GM21737 (cell line): ENCODE results near the gene MGAT5.
"Not testable (repeated sequence)": the region's sequence is repeated elsewhere in the genome, so short reads cannot be mapped to it uniquely, and the experiment has no call there.

Experiments
- ATAC-seq: cut with Tn5 transposase; IDR thresholded peaks from one replicate; pipeline ENCODE4 v1.9.1; 2021; ENCODE audit warnings: mild to moderate bottlenecking, moderate library complexity; ENCODE audit not compliant: unreplicated experiment

MGAT5 gene

DNA sequence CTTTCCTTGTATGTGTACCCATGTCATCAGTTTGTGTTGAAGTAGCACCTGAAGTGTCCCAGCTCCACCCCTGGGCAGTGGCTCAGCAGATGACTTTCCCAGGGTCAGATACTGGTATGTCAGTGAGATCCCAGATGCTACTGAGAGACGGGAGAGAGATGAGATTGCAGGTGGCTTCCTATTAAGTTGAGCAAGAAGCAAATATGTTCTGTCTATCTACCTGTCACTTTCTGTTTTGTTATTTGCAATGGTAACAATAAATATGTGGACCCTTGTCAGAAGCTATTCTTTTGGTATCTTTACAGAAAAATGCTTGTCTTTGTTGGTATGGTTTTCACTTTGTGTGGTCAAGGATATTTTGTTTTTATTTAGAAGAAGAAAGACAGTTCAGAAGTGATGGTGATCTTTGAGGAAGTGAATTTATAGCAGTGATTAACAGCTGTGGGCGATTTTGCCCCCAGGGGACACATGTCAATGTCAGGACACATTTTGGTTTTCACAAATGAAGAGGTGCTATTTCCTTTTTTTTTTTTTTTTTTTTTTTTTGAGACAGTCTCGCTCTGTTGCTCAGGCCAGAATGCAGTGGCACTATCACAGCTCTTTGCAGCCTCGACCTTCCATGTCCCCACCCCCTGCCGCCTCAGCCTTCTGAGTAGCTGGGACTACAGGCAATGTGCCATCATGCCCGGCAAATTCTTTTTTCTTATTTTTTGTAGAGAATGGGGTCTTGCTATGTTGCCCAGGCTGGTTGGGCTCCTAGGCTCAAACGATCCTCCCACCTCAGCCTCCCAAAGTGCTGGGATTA is 21.4 kb downstream of the MGAT5 start:
- peak; percentile 72 for ATAC-seq

DNA sequence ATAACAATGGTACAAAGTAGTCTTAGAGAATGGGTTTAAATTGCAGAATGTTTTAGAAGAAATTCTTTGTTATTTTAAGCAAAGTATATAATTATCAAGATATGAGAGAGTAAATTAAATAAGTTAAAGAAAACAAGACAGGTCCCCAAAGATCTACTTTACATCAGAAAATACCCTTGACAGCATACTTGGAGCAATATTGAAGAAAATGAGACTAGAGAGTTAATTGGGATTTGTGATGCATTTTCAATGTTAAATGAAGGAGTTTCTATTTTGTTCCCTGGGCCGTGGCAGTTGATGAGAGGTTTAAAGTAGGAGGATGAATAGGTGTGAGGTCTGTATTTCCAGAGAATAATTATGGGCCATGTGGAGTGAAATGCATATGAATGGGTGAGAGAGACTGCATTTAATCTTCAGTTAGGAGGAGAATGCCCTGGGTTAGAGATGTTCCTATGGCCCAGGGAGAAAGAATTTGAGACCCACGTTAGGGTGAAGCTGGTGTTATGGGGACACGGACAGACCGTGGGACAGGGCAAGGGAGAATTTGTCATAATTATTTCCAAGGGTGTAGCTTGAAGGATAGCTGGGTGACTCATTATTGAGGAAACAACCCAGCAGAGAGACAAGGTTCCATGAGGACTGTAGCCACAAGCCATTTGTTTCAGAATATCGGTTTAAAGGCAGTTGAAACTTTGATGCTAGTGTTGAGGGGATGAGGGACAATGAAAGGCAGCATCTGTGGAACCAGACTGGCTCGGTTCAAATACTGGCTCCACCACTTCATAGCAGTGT is 22.7 kb downstream of the MGAT5 start:
- no peak for ATAC-seq

DNA sequence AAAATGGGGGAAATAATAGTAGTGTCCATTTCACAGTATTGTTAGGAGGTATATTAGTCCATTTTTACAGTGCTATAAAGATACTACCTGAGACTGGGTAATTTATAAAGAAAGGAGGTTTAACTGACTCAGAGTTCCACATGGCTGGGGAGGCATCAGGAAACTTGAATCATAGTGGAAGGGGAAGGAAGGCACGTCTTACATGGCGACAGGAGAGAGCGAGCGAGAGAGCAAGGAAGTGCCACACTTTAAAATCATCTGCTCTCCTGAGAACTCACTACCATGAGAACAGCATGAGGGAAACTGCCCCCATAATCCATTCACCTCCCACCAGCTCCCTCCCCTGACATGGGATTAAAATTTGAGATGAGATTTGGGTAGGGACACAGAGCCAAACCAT is 23.4 kb downstream of the MGAT5 start:
- no peak for ATAC-seq

DNA sequence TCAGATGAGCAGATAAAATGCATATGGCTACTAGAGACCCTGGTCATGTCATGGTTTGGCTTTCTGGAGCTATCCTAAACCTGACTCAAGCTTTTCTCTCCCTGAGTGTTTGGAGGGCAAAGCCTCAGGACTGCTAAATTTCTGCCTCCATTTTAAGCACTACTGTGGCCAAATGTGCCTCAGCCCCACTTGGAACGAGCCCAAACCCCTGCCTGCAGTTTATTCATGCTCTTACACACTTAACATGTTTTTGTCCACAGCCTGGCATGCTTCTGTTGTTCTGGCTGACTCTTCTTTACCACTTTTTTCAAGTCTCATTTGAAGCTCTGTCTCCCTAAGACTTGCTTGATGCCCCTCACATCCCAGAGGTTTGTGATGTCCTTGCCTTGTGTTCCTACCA is 24.7 kb downstream of the MGAT5 start:
- no peak for ATAC-seq

DNA sequence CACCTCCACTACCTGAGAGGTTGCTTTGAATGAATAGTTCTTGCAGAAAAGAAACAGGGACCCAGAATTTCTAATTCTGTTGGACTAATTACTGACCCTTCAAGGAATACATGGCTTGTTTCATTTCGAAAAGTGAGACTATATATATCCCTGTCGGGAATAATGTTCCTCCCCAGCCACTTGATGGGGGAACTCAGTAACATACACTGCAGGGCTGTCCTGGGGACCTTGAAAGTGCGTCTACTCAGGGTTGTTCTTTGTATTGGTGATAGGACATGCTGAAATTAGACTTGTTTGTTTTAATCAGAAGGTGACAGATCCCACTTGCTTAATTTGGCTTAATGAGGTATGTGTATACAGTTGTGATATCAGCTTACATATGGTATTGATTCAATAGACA is 25.5 kb downstream of the MGAT5 start:
- no peak for ATAC-seq

DNA sequence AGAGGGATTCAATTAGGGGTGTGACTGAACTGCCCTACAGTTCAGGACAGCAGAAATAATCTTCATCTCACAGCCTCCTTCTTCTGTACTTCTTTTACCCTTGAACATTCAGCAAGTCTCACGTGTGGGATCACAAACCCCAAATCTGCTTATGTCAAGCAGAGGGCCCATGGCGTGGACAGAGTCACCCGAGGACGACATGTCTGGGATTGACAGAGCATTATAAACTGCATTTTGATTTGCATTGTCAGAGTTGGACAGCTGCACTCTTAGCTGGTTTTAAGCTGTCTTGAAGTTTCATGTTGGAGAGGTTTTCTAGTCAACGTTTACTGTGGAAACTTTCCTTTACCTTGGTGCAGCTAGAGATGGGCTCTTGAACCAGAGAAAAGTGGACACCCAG is 26.4 kb downstream of the MGAT5 start:
- ATAC-seq, result no peak

DNA sequence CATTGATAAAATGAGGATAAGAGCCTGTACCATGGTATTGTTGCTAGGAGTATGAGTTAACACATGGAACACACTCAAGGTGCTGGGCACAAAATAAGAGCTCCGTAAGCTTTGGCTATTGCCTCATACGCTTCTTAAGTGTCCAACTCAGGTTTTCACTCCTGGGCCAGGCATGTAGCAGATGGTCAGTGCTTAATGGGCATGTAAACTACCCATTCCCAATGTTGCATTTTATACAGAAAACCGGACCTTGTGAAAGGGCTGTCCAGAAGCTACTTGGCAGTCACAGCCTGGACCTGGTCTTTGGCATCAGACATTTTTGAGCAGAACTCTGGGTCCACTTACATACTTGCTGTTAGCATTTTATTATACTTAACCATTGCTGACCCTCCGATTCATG is 26.9 kb downstream of the MGAT5 start:
- ATAC-seq, result no peak

DNA sequence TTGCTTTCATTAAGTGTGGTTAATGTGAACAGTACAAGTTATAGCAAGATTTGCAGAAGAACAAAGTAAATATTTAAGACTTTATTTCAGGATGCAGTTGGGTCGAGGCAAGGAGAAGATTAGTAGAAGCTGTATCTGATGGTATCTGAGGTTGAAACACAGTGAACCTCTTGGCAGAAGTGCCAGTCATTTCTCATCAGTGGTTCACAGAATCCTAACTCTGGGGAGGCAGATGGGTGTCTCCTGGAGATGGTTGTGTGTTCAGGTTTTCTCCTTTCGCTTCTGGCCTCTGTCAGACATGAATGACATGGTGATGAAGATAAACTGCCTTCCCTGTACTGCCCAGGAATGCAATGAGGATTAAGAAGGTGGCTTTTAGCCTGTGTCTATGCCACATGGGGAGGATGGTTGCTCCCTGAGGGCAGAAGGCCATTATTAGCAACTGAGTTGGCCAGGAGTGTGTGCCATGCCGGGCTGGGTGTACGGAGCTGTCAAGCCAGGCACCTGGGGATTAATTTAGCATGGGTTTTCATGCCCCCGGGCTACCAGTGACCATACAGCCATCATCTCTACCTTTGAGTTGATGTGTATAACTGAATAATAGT is 28.0 kb downstream of the MGAT5 start:
- no peak for ATAC-seq

DNA sequence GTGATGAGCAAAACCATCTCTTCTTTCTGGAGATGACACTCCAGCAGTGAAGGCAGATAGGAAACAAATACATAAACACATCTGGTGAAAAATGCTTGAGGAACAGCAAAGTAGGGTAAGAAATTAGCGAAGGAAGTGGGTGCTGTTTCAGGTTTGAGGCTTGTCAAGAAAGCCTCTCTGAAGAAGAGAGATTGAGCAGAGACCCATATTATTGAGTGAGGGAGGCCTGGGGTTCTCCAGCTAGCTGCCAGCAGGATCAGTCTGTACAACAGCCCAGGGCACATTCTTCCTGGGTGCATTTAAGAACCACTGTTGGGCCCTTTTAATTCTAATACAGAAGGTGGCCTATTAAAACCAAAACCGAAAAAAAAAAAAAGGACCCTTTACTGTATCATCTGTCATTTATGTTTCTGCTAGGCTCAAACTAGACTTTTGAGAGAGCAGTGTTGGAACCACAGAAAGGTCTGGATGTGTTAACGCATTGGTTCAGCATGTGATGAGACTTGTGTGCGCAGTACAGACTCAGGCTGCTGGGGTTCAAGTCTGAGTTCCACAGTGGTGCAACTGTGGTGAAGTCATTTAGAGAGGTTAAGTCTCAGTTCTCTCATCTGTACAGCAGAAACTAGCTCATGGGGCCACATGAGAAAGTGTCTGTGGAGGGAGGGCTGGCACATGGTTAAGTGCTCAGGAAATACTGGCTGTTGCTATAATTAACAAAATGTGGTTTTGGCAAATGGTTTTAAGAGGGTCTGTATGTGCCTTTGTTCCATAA is 28.9 kb downstream of the MGAT5 start:
- peak; percentile 81 for ATAC-seq

DNA sequence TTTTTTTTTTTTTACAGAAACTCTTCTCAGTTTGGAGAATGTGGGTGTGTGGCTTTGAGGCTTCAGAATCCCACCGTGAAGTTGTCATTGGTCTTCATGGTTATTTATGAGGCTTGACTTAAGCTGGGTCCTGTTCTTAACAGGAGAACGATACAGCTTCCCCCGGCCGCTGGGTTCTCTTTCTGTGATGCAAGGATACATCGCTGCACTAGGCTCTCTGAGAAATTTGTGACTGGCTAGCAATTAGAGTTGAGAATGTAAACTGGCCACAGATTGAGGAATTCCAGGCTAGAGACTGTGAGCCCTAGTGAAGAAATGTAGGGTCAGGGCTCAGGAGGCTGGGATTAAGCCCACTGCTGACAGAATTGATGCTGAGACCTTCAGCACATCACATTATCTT is 29.8 kb downstream of the MGAT5 start:
- ATAC-seq, result no peak

DNA sequence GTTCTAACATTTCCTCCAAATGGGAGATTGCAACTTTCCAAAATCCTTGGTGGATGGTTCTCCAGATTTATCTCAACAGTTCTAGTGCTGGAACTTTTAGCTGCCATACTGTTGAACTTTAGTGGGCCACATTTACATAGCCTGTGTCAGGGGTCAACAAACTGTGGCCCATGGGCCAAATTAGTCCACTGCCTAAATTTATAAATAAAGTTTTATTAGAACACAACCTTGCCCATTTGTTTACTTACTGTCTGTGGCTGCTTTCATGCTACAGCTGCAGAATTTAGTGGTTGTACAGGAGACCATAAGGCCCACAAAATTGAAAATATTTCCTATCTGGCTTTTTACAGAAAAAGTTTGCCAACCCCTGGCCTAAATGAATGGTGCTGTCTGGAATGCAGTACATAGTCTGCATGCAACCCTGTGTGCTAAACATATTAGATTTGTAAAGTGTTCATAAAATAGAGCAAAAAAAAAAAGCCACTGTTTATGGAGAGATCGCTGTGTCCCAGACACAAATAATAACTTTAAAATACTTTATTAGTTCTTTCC is 30.3 kb downstream of the MGAT5 start:
- no peak for ATAC-seq

DNA sequence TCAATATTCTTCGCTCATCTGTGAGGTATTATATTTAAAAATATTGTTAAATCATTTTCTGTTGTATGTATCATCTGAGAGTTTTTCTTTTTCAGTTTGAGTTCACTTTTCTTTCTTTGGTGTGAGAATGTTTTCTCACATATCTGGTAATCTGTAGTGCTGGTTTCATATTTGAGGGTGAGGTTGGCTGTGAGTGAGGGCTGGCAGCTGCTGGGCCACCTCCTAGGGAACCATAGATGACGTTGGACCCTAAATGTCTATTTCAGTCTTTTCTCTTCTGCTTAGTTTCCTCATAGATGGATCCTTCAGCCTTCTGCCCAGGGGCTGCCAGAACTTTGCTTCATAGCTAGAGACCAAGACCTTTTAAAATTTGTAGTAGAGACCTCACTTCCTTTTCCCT is 33.5 kb downstream of the MGAT5 start:
- ATAC-seq, result peak; percentile 42

DNA sequence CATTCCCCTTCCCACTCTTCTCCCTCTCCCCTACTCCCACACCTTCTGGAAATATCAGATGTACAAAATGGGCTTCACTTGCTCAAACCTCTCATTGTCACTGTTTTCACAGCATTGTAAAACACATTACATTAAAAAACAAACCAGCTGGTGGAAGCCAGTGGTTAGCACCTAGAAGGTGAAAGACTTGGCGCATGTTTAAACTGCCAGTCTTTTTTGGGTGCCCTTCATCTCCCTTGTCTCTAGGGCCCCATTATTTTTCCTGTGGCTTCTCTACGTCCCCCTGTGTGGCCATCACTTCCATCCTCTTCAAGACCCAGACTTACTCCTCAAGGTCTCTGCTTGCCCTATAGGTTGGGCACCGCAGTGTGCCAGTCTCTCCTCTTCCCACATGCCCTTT is 34.9 kb downstream of the MGAT5 start:
- ATAC-seq, result no peak

DNA sequence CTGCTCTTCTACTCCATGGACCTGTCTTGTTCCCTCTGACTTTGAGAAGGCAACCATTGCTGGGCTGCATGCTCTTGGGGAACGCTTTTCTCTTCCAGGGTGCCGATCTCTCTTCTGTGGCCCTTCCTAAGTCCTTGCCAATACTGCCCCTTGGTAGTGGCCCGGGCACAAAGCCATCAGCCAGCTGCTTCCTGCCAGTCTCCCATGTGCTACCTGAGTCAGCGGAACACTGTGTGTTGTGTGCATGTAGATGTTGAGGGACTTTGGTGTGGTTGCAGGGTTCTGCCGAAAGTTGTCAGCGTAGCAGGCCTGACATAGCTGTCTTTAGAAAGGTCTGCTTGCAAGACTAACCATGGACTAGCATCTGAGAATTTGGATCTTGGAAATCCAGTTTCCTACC is 35.4 kb downstream of the MGAT5 start:
- ATAC-seq, result no peak

DNA sequence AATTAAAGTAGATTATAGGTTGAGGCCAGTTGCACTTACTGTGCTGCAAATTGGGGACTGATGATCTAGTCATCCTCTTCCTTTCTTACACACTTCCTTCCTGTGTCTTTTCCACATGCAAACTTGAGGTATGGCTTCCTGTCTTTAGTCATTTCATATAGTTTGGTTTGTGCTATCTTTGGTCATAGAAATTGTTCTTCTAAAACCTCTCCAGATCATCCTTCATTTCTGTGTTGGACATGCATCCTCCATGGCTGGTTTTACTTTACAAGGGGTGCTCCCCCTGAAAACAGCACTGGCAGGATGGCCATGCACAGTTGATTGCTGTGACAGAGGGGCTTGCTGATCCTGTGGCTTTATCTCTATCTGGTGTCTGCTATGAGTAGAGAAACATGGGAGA is 36.5 kb downstream of the MGAT5 start:
- ATAC-seq, result no peak

DNA sequence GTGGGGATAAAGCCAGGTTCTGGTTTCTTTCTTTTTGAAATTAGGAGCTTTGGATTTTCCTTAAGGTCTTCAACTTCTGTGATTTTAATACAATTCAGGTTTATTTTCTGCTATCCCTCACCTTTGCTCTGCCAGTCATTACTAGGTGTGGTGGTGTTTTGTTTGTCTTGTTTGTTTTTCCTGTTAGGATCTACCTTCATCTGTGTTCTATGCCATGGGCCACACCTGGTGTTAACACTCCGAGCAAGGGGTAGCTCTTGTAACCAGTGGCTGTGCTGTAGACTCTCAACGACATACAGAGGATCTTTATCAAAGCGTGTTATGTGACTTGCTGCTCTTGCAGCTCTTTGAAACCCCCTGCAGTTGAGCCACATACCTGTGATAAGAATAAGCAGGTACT is 38.6 kb downstream of the MGAT5 start:
- ATAC-seq, result no peak

DNA sequence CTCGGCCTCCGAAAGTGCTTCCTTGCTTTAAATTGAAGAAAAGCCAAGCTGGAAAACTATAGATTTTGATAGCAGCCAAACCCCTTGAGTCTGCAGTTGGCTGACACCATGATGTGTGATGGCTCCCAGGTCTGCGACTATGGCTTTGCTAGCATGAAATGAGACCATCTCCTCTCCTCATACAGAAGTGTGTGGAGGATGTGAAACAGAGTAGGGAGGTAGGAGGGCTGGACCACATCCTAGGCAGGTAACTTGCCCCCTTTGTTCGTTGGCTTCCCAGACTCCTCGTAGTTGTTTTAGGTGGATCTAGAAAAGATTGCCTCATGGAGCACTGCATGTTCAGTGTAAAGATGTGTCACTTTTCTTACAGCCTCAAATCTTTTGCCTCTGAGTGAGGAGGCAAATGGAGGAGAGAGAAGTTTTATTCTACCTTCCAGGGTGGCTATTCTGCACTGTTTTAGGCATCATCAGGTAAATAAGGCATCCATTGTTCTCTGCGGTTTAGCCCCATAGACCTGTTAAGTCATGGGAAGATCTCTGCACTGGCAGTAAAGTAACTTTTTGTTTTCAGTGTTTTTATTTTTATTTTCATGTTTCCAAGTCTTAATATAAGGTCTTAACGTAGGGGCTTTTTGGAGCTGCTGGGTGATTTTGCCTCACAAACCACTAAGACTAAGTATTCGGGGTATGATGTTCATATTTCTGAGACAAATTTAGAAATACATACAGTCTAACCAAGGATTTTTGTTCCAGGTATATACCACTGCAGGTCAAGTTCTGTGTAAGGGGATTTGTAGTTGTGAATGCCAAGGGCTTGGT is 40.1 kb downstream of the MGAT5 start:
- no peak for ATAC-seq

DNA sequence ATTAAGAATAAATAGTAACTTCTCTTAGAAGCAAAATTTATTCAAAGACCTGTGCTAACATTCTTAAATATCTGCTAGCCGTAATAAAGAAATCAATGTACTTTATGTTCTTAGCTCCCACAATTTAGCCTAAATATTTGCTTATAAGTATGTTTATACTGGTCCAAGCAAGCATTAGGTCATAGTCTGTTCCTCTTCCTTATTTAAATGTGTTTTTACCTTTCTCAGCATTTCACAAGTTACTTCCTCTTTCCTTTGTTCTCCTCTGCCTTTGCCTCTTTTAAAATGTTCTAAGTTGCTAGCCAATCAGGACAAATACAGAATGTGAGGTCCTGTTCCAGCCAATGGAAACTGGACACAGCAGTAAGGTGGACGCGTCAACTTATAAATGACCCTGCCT is 40.7 kb downstream of the MGAT5 start:
- ATAC-seq, result not testable (repeated sequence)

DNA sequence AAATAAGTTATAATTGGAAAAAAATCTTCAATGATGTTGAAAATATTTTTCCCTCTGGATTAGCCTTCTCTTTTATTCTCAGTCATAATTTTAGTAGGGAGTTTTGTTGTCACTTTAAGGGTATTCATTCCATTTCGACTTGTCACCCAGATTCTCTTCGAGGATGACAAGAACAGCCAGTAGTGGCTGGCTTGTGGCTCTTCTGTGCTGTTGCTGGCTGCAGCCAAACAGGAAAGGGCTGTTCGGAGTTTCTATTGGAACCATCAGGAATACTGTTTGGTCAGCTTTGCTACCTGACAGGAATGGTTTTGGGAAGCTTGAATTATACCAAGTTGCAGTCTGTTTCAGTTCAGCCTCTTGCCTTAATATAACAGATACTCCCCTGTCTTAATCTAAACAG is 41.6 kb downstream of the MGAT5 start:
- ATAC-seq, result no peak

DNA sequence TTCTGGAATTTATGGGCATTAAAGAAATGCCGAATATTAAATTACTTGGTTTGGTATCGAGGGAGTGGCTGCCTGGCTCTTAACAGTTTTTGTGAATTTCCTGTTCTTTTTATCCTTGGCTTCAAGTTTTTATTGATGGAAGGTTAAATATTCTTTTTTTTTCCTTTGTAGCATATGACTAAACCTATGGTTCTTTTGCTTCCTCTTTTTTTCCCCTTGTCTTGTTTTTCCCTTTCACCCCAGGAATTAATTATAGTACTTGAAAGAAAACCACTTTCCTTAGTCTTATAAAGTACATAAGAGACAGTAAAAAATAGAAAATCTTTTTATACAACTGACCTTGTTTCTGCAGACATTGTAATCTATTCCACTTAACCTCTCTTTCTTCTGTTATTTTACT is 42.4 kb downstream of the MGAT5 start:
- no peak for ATAC-seq
